GM19240 (cell line): ENCODE measurements around the gene GPRIN2.

Experiments used
- DNase-seq: peaks from one replicate; pipeline ENCODE4 v3.0.0; 2011; ENCODE audit warnings: low spot score; ENCODE audit not compliant: insufficient read length

Gene GPRIN2

GRCh38 chr10:46549171-46550075 is 7.0 kb downstream of the GPRIN2 start:
- no peak for DNase-seq

- no peak for DNase-seq
Measured at GRCh38 chr10:46548498-46549090, 7.9 kb downstream of the GPRIN2 start.

- DNase-seq = no peak
Measured at GRCh38 chr10:46547541-46548497, 8.6 kb downstream of the GPRIN2 start.

GRCh38 chr10:46546591-46547540 is 9.6 kb downstream of the GPRIN2 start:
- DNase-seq = no peak

- DNase-seq = no peak
Measured at GRCh38 chr10:46545861-46546590, 10.4 kb downstream of the GPRIN2 start.

GRCh38 chr10:46544989-46545791 is 11.3 kb downstream of the GPRIN2 start:
- peak; percentile 56 for DNase-seq

- DNase-seq = no peak
Measured at GRCh38 chr10:46543466-46544377, 12.7 kb downstream of the GPRIN2 start.

GRCh38 chr10:46542567-46543465 is 13.6 kb downstream of the GPRIN2 start:
- DNase-seq = no peak

GRCh38 chr10:46541735-46542566 is 14.5 kb downstream of the GPRIN2 start:
- DNase-seq = no peak

GRCh38 chr10:46541017-46541661 is 15.3 kb downstream of the GPRIN2 start:
- DNase-seq = no peak

GRCh38 chr10:46540412-46541016 is 15.9 kb downstream of the GPRIN2 start:
- DNase-seq = no peak

GRCh38 chr10:46539596-46540411 is 16.7 kb downstream of the GPRIN2 start:
- DNase-seq = no peak

- DNase-seq = no peak
Measured at GRCh38 chr10:46538717-46539426, 17.6 kb downstream of the GPRIN2 start.

- DNase-seq = no peak
Measured at GRCh38 chr10:46538155-46538554, 18.3 kb downstream of the GPRIN2 start.
